Stimulated activated CD4-positive, alpha-beta T cell treated with anti-CD3 and anti-CD28 coated beads, Interleukin-15, amount 100 ng/mL, for 24 hours (primary cell): ENCODE results near the gene FHL2.
"Not testable (repeated sequence)": the region's sequence is repeated elsewhere in the genome, so short reads cannot be mapped to it uniquely, and the experiment has no call there.

ENCODE experiments used
- DNase-seq: peaks from one replicate; pipeline ENCODE4 v3.0.0-alpha.2; 2020

FHL2 gene

GRCh38 chr2:105398336-105399206, at the start of gene FHL2:
Gene FHL2, minus strand, starts transcription at chr2:105399051. Its CDS starts 12,535 bp downstream, at chr2:105386516.
- peak; percentile 80 for DNase-seq

GRCh38 chr2:105447476-105447875, 48.6 kb upstream of the FHL2 start:
- no peak for DNase-seq

GRCh38 chr2:105446501-105446900, 47.6 kb upstream of the FHL2 start:
- DNase-seq: no peak

GRCh38 chr2:105445976-105446375, 47.1 kb upstream of the FHL2 start:
- DNase-seq: no peak

- DNase-seq: no peak
Measured at GRCh38 chr2:105445498-105445897, 46.6 kb upstream of the FHL2 start.

GRCh38 chr2:105443617-105444598, 45.1 kb upstream of the FHL2 start:
- DNase-seq: no peak

- no peak for DNase-seq
Measured at GRCh38 chr2:105442721-105443120, 43.9 kb upstream of the FHL2 start.

GRCh38 chr2:105442056-105442455, 43.2 kb upstream of the FHL2 start:
- no peak for DNase-seq

GRCh38 chr2:105439141-105439540, 40.3 kb upstream of the FHL2 start:
- DNase-seq: no peak

- DNase-seq: no peak
Measured at GRCh38 chr2:105438104-105438929, 39.5 kb upstream of the FHL2 start.

GRCh38 chr2:105437708-105438103, 38.9 kb upstream of the FHL2 start:
- no peak for DNase-seq

GRCh38 chr2:105432749-105433148, 33.9 kb upstream of the FHL2 start:
- DNase-seq: no peak

- DNase-seq: no peak
Measured at GRCh38 chr2:105432044-105432399, 33.2 kb upstream of the FHL2 start.

- no peak for DNase-seq
Measured at GRCh38 chr2:105431367-105432043, 32.7 kb upstream of the FHL2 start.

- DNase-seq: no peak
Measured at GRCh38 chr2:105428387-105429018, 29.7 kb upstream of the FHL2 start.

GRCh38 chr2:105427485-105427884, 28.6 kb upstream of the FHL2 start:
- DNase-seq: no peak

- DNase-seq: no peak
Measured at GRCh38 chr2:105426626-105427292, 27.9 kb upstream of the FHL2 start.

- no peak for DNase-seq
Measured at GRCh38 chr2:105425936-105426625, 27.2 kb upstream of the FHL2 start.

- not testable (repeated sequence) for DNase-seq
Measured at GRCh38 chr2:105424836-105425235, 26.0 kb upstream of the FHL2 start.

GRCh38 chr2:105422801-105423200, 23.9 kb upstream of the FHL2 start:
- DNase-seq: no peak
